Glomerular endothelial cell (primary cell): ENCODE measurements around the gene NAXE. TPM values are rescaled to one million over a fixed set of nuclear protein-coding genes. Genes with fewer than 3 reads are reported as not detected.
"Not testable (repeated sequence)": the region's sequence is repeated elsewhere in the genome, so short reads cannot be mapped to it uniquely, and the experiment has no call there.

Source experiments
- DNase-seq: peaks from one replicate; pipeline ENCODE4 v3.0.0-alpha.2; 2011; ENCODE audit warnings: low read depth, low spot score; ENCODE audit errors: extremely low read depth
- total RNA-seq: library from RNA; depleted of rRNA; stranded (reverse); fragments of >200 nt; gene quantifications from 2 replicates; pipeline ENCODE4 v1.2.3, GENCODE V29; 2015

Gene NAXE
- total RNA-seq, 1 donor from 2014 or later, result 55.4 TPM

GRCh38 chr1:156618853-156619581 lies 27.4 kb downstream of the NAXE start, which contains the start of gene HAPLN2:
TSS of gene HAPLN2 (plus strand) at chr1:156619415. CDS start at chr1:156623491, 4,076 bp downstream.
- no peak for DNase-seq

DNA sequence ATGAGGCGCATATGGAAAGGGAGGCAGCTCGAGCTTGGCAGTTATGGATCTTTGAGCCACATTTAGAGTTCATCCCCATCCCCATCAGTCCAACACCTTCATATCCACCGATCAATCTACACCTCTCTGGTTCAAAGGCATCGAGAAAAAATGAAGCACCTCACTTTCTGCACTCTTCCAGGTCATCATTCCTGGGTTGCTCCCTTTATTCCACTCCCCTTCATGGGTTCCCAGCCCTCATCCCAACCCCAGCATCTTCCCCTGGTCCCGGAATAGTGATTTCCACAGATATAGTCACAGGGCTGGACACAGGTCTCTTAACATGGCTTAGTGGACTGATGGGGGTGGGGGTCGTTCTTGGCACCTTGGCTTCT lies 28.0 kb downstream of the NAXE start:
- DNase-seq, result no peak

GRCh38 chr1:156622581-156623297 lies 31.2 kb downstream of the NAXE start:
- no peak for DNase-seq

DNA sequence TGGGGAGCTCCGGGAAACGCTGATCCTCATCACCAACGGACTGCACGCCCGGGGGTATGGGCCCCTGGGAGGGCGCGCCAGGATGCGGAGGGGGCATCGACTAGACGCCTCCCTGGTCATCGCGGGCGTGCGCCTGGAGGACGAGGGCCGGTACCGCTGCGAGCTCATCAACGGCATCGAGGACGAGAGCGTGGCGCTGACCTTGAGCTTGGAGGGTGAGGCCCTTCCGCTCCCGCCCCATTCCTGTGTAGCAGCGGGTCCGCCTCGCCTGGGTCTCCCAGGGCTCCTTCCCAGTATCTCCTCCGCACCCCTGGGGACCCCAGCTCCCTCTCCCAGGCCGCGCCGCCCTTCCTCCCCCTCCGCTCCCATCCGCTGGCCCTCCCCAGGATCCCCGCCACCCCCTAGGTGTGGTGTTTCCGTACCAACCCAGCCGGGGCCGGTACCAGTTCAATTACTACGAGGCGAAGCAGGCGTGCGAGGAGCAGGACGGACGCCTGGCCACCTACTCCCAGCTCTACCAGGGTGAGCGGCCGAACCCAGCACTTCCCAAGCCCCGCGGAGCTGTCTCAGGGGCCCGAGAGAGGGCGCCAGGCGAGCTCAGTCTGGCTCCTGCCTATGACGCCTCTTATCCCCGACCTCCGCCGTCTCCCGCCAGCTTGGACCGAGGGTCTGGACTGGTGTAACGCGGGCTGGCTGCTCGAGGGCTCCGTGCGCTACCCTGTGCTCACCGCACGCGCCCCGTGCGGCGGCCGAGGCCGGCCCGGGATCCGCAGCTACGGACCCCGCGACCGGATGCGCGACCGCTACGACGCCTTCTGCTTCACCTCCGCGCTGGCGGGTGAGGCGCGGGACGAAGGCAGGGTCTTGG lies 32.6 kb downstream of the NAXE start:
- no peak for DNase-seq

DNA sequence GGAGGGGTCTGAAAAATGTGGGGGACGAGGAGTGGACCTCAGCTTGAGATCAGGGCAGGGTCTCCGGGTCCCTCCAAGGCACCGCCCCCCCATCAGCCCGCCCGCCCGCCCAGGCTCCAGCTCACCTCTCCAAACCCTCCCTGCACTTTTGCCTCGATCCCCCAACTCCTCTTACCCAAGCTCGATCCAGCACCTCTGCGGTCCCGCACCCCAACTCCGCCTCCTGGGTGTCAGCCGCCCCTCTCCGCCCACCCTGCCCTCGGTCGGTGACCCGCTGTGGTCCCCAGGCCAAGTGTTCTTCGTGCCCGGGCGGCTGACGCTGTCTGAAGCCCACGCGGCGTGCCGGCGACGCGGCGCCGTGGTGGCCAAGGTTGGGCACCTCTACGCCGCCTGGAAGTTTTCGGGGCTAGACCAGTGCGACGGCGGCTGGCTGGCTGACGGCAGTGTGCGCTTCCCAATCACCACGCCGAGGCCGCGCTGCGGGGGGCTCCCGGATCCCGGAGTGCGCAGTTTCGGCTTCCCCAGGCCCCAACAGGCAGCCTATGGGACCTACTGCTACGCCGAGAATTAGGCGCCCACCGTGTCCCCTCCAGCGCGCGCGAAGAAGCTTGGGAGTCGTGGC lies 33.3 kb downstream of the NAXE start:
- no peak for DNase-seq

- no peak for DNase-seq
Observed at GRCh38 chr1:156625436-156626078, 34.0 kb downstream of the NAXE start.

DNA sequence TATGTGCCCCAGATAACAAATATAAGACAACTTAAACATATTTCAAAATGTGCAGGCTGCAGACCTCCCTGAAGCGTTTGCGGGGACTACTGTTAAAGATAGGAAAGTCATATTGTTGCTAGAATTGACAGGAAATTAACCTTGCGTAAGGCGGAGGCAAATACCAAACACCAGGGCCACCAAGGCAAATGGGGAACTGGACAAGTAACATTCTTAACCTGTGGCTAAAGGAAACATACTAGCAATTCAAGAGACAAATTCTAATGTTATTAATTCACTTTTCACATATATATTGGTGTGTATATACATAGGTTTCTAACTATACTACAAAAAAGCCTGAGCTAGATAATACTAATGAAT lies 34.5 kb downstream of the NAXE start:
- no peak for DNase-seq

- no peak for DNase-seq
Observed at GRCh38 chr1:156627313-156627880, 35.8 kb downstream of the NAXE start.

DNA sequence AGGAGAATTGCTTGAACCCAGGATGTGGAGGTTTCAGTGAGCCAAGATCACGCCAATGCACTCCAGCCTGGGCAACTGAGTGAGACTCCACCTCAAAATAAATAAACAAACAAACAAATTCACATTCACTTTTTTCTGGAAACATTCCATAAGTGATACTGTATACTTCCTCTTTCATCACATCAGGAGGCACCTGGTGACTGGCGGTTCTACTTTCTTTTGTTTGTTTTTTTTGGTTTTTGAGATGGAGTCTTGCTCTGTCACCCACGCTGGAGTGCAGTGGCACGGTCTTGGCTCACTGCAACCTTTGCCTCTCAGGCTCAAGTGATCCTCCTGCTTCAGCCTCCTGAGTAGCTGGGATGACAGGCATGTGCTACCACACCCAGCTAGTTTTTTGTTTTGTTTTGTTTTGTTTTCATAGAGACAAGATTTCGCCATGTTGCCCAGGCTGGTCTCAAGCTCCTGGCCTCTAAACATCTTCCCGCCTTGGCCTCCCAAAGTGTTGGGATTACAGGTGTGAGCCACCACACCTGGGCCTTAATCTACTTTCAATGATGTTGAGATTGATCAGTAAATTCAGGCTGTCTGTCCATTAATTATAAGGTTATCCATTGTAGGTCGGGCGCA lies 38.4 kb downstream of the NAXE start:
- no peak for DNase-seq

GRCh38 chr1:156631152-156631551 lies 39.6 kb downstream of the NAXE start:
- DNase-seq, result not testable (repeated sequence)

GRCh38 chr1:156632355-156632754 lies 40.8 kb downstream of the NAXE start:
- no peak for DNase-seq

DNA sequence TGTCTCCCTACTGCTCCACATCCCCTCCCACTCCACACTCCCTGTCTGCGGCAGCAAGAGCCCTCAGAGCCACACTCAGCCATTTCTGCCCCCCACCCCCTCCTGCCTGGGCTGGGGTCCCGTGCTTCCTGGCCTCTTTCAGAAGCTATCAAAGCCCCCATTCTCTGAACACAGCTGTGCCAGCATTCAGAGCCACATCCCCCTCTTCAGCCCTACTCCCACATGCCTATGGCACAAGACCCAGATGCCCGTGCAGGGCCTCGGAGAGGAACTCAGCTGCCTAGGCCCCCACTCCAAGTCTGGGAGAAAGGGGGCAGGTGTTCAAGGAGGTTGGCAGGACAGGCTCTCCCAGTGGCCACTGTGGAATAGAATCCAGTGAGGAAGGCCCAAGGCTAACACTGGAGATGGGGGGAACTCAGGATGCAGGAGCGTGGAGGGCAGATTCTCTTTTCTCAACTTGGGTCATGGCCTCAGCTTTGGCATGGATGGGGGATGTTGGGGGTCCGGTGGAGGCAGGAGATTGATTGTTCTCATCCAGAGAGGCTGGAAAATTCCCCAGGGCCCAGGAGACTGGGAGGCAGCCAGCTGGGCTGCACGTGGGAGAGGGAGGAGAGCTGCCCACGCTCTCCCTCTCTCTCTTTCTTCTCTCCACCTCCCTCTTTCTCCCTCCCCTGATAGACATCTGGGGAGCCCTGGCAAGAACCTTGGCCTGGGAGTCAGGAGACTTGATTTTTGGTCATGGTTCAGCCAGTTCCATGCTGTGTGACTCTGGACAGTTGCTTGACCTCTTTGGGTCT lies 46.8 kb downstream of the NAXE start:
- no peak for DNase-seq

DNA sequence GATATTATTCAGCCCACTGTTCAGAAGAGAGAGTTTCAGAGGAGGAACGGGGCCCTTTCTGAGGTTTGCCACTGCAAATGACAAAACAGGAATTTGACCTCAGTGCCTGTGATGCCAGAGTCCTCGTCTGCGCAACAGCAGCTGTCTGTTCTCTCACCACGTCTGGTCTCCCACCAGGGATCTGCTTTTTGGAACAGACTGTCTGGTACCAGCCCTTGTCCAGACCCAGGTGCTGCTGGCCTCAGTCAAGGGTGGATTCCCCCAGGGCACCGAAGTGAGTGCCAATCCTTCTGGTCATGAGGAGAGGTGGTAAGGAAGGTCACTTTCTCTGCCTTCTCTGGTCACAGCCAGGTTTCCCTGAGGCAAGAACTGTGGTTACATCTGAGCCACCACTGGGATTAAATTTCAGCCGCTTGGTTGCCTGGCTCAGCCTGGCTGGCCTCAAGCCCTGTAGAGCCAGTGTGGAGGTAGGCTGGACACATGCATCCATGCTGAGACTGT lies 48.1 kb downstream of the NAXE start:
- no peak for DNase-seq

DNA sequence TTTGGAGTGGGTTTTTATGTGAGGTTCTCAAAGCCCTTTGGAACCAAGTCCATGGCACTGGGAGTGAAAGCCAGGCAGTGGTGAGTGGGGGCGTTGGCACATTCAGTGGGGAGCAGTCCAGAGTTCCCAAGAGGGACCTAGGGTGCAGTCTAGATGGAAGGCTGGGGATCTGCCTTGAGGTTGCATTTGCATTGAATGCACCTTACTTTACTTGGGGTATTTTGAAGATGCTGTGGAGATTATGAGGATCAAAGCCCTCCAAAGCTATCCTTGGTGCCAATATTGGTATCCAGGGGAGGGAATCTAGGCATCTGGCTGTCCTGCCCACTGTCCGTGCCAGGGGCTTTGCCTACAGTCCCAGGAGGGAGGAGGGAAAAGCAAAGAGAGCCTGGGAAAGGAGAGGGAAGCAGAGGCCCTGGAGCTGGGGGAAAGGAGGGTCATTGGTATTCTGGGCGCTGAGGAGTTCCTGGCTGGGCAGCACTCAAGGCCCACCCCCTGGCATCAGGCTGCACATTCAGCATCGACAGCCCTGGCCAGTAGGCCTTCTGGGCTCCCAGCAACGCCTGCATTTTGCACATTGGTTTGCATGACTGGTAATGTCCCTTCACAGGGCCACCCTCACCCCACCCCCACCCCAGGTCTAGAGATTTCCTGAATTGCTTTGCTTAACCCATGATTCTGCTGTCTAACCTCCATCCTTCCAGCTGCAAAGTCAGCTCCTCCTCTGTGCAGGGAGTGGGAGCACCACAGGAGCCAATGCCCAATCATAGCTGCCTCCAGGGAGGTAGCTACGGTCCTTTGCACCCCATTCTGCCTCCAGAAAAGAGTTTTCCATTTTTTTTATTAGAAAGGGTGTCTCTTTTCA lies 49.5 kb downstream of the NAXE start:
- no peak for DNase-seq

DNA sequence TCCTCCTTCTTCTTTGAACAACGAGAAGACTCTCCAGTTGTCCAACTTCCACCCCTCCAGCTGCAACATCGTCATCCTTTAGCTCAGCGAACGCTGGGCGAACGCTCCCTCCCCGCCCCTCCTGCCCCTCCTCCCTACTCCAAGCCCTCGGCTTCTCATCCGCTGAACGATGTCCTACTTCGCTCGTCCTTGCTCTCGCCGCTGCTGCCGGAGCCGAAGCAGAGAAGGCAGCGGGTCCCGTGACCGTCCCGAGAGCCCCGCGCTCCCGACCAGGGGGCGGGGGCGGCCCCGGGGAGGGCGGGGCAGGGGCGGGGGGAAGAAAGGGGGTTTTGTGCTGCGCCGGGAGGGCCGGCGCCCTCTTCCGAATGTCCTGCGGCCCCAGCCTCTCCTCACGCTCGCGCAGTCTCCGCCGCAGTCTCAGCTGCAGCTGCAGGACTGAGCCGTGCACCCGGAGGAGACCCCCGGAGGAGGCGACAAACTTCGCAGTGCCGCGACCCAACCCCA lies 50.2 kb downstream of the NAXE start, which contains the start of gene BCAN:
Gene BCAN (plus strand): TSS at position 357 of the 504 bp plus-strand sequence. CDS start 3,938 bp downstream, outside the sequence.
- no peak for DNase-seq

- no peak for DNase-seq
Observed at GRCh38 chr1:156642265-156643048, 50.9 kb downstream of the NAXE start.
